HEK293T (cell line): ENCODE data around the gene BMP8A.

Experiments used
- BHLHE40 ChIP-seq: fragments of 450-650 bp; IDR thresholded peaks from 2 replicates; pipeline ENCODE4 v1.6.1; 2016; ENCODE audit warnings: mild to moderate bottlenecking, moderate library complexity, borderline replicate concordance
- CTBP1 ChIP-seq: fragments of 450-650 bp; IDR thresholded peaks from 2 replicates; pipeline ENCODE4 v1.6.1; 2016; ENCODE audit warnings: borderline replicate concordance
- FOXA1 ChIP-seq: fragments of 450-650 bp; IDR thresholded peaks from 2 replicates; pipeline ENCODE4 v1.6.1; 2016; ENCODE audit warnings: mild to moderate bottlenecking
- HDGF ChIP-seq: fragments of 450-650 bp; IDR thresholded peaks from 2 replicates; pipeline ENCODE4 v1.6.1; 2017; ENCODE audit warnings: antibody characterized with exemption, borderline replicate concordance
- LEF1 ChIP-seq: fragments of 450-650 bp; IDR thresholded peaks from 2 replicates; pipeline ENCODE4 v1.6.1; 2017; ENCODE audit warnings: mild to moderate bottlenecking, borderline replicate concordance
- NFRKB ChIP-seq: fragments of 450-650 bp; IDR thresholded peaks from 2 replicates; pipeline ENCODE4 v1.6.1; 2016; ENCODE audit warnings: mild to moderate bottlenecking, moderate library complexity
- SP1 ChIP-seq: fragments of 450-650 bp; IDR thresholded peaks from 2 replicates; pipeline ENCODE4 v1.6.1; 2017
- SUZ12 ChIP-seq: fragments of 450-650 bp; IDR thresholded peaks from 2 replicates; pipeline ENCODE4 v1.6.1; 2016; ENCODE audit warnings: mild to moderate bottlenecking
- TARDBP ChIP-seq: fragments of 450-650 bp; IDR thresholded peaks from 2 replicates; pipeline ENCODE4 v1.6.1; 2016
- TF ChIP-seq, protein P1 (sequence below): fragments of 450-650 bp; IDR thresholded peaks from 2 replicates; pipeline ENCODE4 v1.6.1; 2016

DNA sequence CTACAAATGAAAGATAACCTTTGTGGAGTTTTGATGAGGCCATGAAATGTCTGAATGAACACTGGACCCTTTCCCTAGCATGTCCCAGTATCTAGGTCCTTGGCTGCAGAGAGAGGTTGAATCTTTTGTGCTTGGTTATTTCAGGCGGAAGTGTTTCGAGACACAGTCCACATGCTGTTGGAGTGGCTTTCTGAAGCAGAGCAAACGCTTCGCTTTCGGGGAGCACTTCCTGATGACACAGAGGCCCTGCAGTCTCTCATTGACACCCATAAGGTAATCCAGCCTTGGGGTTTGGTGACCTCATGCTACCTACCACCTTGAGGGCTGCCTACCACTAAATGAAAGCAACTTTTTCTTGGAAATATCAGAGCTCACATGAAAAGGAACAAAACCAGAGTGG lies 38.9 kb upstream of the BMP8A start:
- no peak for TF ChIP-seq BHLHE40
- TF ChIP-seq TARDBP: no peak
- no peak for TF ChIP-seq SP1
- no peak for TF ChIP-seq FOXA1
- TF ChIP-seq SUZ12: no peak
- no peak for TF ChIP-seq LEF1
- TF ChIP-seq, protein P1, sequence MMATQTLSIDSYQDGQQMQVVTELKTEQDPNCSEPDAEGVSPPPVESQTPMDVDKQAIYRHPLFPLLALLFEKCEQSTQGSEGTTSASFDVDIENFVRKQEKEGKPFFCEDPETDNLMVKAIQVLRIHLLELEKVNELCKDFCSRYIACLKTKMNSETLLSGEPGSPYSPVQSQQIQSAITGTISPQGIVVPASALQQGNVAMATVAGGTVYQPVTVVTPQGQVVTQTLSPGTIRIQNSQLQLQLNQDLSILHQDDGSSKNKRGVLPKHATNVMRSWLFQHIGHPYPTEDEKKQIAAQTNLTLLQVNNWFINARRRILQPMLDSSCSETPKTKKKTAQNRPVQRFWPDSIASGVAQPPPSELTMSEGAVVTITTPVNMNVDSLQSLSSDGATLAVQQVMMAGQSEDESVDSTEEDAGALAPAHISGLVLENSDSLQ: no peak
- no peak for TF ChIP-seq NFRKB
- no peak for TF ChIP-seq HDGF
- TF ChIP-seq CTBP1: no peak
